GM19452 (cell line): ENCODE data around the gene LAMA2.

ENCODE experiments used
- ATAC-seq: cut with Tn5 transposase; IDR thresholded peaks from one replicate; pipeline ENCODE4 v1.9.1; 2021; ENCODE audit not compliant: unreplicated experiment

Gene LAMA2

DNA sequence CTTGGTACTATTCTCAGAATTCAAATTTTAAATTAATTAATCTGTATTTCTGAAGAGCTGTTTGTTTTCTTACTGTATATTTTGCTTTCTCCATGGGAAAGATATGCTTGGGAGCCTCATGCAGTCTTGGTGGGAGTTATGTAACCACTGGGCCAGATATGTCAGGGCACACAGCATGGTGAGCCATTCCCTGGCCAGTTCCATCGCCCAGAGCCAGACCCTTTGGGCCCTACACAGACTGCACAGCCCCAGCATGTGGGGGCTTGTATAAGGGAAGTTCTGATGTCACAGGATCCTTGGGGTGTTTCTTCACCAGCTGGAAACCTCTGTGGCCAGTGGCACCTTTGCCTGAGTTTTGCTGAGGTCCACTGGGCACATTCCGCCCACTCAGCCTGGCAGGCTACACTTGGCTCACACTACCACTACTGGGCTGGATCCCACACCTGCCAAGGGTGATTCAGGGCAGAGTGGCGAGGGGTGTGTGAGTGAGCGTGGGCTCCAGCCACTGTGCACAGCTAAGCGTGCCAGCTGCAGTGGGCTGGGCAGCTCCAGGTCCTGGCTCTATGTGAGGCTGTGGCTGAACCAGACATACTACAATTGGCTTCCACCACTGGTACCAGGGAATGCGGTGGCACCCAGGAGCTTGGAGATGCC, 533.5 kb downstream of the LAMA2 start:
- ATAC-seq: no peak

DNA sequence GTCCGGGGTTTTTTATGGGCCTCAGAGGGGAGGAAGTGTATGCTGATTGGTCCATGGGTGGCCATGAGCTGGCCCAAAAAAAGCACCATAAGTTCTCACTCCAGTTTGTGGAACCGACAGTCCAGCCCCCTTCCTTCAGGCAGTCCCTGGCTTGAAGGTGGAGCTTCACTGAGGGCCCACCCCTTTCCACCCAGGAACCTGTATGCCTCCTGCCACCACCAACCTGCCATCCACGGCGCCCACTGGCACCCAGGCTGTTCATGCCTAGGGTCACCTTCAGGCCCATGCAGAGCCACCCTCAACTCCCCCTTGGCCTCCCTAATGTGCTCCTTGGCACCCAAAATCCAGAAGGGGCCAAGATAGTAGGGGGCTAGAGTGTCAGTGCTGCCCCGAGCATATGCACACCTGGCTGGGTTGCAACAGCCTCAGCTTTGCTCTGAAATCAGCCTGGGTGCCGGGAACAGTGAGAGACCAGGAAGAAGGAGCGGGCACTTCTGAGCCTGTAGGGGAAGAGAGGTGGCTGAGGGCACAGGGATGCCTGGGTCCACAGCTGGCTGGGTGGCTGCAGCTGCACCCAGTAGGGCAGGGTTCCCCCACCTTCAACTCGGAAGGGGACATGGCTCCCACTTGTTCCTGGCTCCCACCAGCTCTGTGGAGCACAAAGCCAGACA, 534.6 kb downstream of the LAMA2 start:
- ATAC-seq: no peak

DNA sequence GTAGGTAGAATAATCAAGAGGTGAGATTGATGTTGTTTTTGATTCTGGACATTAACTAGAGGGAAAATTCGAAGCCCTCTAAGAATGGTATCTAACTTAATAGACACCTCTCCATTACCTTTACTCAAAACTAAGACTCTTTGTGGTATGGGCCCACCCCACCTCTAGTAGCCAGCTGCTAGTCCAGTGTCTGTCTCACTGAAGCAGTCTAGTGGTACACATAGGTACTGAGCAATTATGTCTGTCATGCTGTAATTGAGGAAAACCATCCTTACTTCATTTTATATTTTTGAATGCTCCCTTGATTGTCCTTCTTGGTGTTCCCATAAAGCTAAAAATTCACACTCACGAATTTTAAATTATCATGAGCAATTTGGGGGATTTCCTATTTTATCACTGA, 536.4 kb downstream of the LAMA2 start:
- peak; percentile 51 for ATAC-seq

DNA sequence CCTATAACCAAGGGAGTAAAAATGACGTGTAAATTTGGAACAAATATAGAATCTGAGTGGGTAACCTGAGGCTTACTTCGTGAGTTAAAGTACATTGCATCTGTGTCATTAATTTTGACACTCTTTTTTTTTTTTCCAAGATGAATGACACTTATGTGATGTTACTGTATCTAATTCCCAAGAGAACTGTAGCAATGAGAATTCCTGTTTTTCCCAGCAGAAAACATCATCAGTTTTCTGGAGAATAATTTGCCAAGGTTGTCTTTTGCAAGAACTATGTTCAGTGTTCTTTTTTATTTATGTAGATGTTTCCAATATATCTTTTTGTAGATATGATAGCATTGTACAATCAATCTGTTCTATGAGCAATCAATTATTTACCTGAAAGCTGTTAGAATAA, 543.4 kb downstream of the LAMA2 start:
- no peak for ATAC-seq

DNA sequence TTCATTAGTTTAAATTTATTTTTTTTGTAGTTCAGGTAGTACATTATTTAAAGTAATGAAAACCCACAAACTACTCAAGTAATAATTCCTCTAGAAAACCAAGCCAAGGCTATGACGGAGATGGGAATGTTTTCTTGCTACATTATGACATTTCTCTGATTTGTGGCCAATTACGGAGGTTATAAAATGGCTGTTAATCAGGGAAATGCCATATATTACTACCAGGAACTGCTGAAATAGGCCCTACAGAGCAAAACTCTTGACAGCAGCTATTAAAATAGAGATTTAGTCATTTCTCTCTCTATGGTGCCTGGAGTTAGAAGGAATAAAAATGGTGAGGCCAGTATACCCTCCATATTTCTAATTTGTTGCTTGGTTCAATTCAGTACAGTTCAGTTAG, 547.0 kb downstream of the LAMA2 start:
- no peak for ATAC-seq

DNA sequence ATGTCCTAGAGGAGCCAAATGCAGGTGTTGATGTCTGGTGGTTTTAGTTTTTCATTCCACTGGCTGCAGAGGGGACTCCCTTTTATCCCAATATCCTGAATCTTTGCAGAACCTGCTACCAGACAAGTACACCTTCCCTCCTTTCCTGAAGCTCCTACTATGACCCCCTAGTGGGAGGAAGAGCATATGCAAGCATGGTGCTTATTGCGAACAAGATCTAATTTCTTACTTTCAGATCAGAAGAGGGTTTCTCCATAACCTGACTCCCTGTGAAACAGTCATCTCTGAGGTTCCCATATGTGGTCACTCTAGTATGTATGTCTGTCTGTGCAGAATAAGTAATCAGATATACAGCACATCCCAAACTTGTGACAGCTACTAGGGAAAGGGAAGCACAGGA, 549.8 kb downstream of the LAMA2 start:
- no peak for ATAC-seq

DNA sequence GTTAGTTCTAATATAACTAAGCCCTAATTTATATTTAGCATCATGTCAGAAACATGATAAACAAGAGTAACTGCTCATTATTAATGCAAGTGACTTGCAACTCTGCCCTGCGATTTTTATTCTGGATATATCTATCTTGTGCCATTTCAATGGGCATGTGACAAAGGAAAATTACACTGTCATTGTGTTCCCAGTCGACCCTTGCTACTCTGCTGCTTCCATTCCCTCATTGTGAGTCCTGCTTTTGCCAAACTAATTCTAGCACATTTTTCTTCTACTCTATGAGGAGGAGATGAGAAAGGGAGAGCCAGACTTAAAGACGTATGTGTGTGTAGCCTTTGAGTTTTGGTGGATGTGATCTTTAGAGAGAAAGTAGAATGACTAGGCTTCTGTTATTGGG, 551.2 kb downstream of the LAMA2 start:
- no peak for ATAC-seq

DNA sequence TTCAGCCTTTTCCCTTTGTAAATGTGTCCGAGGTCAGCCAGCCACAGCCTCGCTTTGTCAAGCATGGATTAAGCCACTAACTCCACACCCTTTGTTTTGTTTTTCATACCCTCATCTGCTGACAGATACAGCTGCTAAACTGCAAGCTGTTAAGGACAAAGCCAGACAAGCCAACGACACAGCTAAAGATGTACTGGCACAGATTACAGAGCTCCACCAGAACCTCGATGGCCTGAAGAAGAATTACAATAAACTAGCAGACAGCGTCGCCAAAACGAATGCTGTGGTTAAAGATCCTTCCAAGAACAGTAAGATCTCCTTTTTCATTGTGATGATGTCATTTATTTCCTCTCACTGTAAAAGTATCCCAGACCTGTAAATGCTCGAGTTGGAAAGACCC, 557.8 kb downstream of the LAMA2 start:
- ATAC-seq: no peak

DNA sequence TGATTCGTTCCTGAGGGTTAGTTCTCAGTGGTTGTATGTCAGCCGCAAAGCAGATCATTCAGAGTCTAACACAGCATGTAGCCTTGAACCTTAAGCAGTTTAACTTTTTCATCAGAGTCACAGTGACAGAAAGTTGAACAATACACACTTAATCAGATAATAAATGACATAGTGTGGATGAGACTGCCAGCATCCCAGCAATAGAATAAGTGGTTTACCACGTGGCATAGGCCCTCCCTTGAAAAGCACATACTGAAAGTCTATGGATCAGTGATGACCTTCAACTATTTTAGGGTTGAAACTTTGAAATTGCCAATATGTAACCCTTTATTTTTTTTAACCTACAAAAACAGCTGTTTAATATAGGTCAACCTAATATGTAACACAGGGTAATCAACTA, 561.7 kb downstream of the LAMA2 start:
- ATAC-seq: no peak

DNA sequence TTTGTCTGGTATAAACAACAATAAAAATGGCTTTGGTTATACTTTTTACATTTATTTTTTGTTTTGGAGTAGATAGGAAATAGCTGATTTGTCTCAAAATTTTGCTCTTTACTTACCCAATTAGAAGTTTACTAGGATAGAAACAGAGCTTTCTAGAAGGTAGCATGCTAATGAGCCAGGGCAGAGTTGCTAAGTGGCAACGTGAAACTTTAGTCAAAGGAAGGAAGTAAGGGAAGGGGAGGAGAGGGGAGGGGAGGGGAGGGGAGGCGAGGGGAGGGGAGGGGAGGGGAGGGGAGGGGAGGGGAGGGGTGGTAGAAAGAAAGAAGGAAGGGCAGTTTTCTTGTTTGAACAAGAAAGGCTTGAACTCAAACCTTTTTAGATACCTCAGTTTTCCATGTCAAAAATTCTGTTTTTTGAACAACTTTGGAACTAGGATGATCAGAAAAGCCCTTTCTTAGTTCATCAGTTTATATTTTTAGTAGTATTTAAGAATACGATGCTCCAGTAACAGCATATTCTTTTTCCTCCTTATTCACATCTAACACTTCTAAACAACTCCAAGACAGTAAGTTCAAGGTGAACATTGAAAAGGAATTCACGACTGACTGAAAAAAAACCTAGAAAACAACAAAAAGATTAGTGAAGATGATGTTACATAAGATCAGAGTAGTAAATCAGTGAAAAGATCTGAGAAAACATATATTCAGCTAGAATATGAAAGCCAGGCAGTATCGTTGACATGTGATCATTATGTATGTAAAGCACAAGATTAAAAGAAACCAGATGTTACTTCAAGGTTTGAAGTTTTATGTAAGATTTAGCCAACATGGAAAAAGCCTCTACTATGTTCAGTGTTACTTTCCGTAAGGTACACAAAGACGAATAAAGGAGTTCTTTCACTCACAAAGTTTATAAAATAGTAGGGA, 563.6 kb downstream of the LAMA2 start:
- no peak for ATAC-seq

DNA sequence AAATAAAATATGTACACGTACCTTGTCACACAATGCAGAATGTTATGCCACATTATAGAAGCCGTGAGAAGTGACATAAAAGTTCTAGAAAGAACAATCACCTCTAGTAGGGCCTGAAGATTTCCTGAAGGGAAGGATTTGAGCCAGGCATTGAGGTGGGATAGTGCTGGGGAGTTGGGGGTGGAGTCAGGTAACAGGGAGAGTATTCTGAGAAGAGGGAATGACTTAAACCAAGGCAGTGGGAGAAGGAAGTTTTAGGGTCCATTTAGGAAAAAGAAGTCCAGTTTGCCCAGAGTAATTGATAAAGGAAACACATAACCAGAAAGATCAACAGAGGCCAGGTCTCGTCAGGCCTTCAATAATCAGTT, 564.2 kb downstream of the LAMA2 start:
- ATAC-seq: no peak

DNA sequence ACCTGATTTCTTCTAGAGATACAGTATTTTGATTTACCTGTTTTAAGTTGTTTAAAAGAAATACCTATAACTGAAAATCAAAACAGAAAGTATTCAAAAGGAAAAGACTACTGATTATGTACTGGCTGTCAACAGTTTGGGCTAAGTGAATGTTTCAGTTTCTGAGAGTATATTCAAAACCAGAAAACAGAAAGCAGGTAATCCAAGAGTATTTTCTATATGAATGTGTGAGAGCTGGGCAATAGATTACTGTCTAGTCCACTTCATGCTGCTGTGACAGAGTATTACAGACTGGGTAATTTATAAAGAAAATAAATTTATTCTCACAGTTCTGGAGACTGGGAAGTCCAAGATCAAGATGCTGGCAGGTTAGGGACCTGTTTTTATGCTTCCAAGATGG, 566.0 kb downstream of the LAMA2 start:
- peak; percentile 97 for ATAC-seq

DNA sequence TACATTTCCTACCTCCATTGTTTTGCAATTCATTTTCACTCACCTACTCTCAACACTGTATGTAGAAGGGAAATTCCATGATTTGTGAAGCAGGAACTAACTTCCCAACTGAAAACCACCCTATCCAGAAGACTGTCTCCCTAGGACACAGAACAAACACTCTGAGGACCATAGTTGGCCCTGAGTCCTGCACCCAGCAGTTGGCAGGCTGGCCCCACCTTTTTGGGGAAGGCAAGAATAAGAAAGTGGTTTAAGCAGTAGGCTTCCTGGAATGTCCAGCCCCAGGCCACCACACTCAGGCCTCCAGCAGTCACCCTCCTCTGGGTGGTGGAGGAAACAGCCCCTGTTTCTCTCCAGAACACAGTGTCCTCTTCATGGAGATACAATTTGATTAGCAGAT, 568.2 kb downstream of the LAMA2 start:
- no peak for ATAC-seq

DNA sequence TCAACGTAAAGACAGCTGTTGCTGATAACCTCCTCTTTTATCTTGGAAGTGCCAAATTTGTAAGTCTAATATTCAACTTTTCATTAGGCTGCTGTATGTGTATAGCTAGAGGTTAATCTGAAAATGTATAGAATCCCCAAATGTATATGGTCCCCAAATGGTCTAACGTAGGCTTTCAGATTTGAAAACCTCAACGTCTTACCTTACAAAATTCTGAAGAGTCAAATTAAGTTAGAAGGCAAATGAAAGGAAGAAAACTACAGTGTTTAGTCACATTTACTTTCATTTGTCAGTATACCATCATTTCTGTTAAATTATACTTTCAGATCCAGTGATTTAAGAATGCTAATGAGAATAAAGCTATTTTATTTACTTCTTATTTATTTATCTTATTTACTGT, 570.1 kb downstream of the LAMA2 start:
- no peak for ATAC-seq

DNA sequence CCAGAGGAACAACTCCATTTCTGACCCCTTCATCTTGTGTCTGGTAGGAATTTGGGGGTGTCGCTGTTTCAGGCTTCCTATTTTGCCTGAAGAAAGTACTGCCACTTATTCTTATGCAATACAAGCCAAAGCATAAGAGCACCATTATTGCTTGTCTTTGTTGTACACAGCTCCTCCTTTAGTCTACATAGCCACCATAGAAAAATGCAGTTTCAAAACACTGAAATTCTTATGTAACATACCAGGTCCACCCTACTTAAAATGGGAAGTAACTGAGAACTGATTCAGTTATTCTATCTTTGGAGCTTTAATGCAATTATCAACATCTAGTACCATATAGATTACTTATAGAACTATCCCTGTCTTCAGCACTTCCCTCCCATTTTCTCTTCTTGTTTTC, 571.5 kb downstream of the LAMA2 start:
- ATAC-seq: no peak

DNA sequence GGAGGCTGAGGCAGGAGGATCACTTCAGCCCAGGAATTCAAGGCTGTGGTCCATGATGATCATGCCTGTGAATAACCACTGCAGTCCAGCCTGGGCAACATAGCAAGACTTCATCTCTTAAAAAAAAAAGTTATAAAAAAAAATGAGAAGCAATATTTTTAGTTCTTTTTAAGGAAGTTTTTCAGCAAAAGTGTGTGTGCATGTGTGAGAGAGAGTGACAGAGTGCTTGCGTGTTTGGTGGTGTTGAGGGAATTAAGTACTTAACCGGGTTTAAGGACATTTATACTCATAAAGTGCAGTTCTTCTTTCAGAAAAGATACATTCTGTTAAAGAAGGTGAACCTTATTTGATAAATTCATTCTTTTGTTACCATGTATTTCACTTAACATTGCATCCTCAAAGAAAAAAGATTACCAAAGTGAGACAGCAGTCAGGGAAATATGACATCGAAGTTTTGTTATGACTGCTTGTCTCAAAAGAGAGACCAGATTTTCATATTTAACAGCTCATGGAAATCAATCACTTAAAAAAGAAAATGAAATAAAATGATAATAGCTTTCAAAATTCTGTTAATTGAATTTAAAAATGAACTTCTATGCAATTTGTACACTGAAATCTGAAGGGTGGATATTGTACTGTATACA, 572.3 kb downstream of the LAMA2 start:
- ATAC-seq: no peak

DNA sequence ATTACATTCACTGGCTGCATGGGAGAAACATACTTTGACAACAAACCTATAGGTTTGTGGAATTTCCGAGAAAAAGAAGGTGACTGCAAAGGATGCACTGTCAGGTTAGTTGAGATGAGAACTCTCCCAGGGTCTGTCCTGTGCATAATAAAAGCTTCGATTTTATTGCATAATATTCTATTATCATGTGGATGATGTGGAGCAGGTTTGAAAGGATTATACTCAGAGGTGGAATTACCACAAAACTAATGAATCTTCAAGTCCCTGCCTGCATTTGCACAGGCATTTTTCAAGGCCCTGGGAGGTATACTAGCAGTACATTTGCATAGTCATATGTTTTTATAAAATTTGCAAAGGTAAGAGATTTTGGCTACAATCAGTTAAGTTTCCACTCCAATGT, 577.3 kb downstream of the LAMA2 start:
- ATAC-seq: no peak

DNA sequence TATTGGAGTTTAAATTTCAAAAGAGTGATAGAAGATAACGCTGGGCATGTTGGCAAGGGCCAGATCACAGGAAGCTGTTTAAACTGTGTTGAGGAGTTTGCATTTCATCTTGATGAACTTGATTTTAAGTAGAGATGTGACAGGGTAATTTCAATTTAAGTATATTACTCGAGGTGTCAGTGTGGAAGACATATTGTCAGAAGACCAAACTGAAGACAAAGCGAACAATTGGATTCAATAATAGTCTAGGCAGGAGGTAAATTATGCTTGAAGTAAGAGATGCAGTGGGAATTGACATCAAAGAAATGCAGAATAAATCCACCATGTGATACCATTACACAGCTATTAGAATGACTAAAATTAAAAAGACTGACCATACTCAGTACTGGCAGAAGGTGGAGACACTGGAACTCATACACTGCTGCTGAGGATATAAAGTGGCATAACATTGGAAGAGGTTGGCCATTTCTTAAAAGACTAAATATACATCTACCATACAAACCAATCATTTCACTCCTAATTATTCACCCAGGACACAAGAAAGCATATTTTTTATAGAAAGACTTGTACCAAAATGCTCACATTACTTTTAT, 586.2 kb downstream of the LAMA2 start:
- no peak for ATAC-seq

DNA sequence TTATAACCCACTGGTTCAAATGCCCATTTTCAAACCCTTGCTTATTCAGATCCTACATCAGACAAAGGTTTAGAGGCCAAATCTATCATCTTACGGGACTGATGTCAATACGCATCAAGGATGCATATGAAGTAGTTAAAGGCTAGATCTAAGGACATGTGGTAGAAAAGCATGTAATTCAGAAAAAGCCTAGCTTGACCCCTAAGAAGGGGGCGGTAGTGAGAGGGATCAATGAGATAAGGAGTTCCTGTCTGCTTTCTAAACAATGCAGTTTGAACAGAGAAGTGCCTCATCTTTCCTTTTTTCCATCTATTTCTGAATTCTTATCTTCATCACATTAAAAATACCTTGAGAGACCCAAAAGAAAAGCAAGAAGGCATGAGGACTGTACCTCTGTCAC, 589.3 kb downstream of the LAMA2 start:
- no peak for ATAC-seq

DNA sequence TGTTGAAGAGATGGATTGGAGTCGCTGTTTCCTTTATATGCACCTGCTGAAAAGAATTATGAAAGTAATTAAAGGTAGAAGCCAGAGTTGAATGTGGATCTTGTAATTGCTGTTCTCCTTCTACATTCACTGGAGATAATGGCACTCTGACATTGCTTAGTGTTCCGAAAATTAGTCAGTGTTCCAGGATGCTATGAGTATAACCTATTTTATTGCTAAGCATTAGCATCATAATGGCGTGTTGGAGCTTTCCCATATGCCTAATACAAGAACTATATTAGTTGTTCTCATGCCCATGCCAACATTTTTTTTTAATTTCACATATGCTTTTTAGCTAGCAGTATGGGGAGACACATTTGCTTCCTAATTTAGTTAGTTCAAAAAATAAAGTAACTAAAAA, 590.6 kb downstream of the LAMA2 start:
- ATAC-seq: no peak
